Inflammatory macrophage treated with lipopolysaccharide for 1 hour (primary cell): ENCODE results near the gene SENP5.
"Not testable (repeated sequence)": the region's sequence is repeated elsewhere in the genome, so short reads cannot be mapped to it uniquely, and the experiment has no call there.

Source experiments
- DNase-seq, 2 donors: peaks; one replicate each; pipeline ENCODE4 v3.0.0-alpha.2; 2020 to 2022

SENP5 gene

GRCh38 chr3:196942915-196943277, 75.2 kb downstream of the SENP5 start:
- peak; percentile 3 to 68 for DNase-seq

GRCh38 chr3:196944037-196944790, 76.5 kb downstream of the SENP5 start:
- not testable (repeated sequence) for DNase-seq

GRCh38 chr3:196947136-196947859, 79.6 kb downstream of the SENP5 start:
- DNase-seq = no peak

GRCh38 chr3:196947860-196948441, 80.2 kb downstream of the SENP5 start:
- DNase-seq = no peak

- no peak for DNase-seq
These were observed 80.9 kb downstream of the SENP5 start for GRCh38 chr3:196948442-196949284.

- no peak for DNase-seq
These were observed 81.5 kb downstream of the SENP5 start for GRCh38 chr3:196949285-196949619.

GRCh38 chr3:196949750-196950149, 82.0 kb downstream of the SENP5 start:
- no peak for DNase-seq

- DNase-seq = no peak
These were observed 83.7 kb downstream of the SENP5 start for GRCh38 chr3:196951371-196951770.

- no peak for DNase-seq
These were observed 87.1 kb downstream of the SENP5 start for GRCh38 chr3:196954832-196955231.

GRCh38 chr3:196962108-196962929, 94.6 kb downstream of the SENP5 start:
- no peak for DNase-seq

- DNase-seq = no peak
These were observed 95.4 kb downstream of the SENP5 start for GRCh38 chr3:196962930-196963630.

GRCh38 chr3:196963631-196963953, 95.9 kb downstream of the SENP5 start:
- no peak for DNase-seq

GRCh38 chr3:196965112-196965803, 97.5 kb downstream of the SENP5 start:
- no peak for DNase-seq

- DNase-seq = no peak
These were observed 98.1 kb downstream of the SENP5 start for GRCh38 chr3:196965804-196966173.

- DNase-seq = no peak
These were observed 99.0 kb downstream of the SENP5 start for GRCh38 chr3:196966526-196967401.

GRCh38 chr3:196967412-196968232, 99.9 kb downstream of the SENP5 start:
- no peak for DNase-seq

GRCh38 chr3:196968233-196969133, 100.8 kb downstream of the SENP5 start, which contains the start of gene PIGZ:
PIGZ (minus strand) TSS chr3:196968833; CDS start chr3:196952031, 16,802 bp downstream.
- DNase-seq = peak; percentile 36 to 43

GRCh38 chr3:196969134-196969659, 101.5 kb downstream of the SENP5 start:
- DNase-seq = peak; percentile 60 to 72
